Stimulated activated CD8-positive, alpha-beta memory T cell treated with anti-CD3 and anti-CD28 coated beads, Interleukin-4, amount 100 ng/mL, for 1 hour (primary cell): ENCODE measurements around the gene TUBA1C.
A peak's percentile ranks its signal among the peaks of the same experiment; 100 is the strongest.

ENCODE experiments used
- DNase-seq, 2 donors: peaks; one replicate each; pipeline ENCODE4 v3.0.0-alpha.2; 2020; ENCODE audit warnings: low read depth in 2 of 2, low spot score in 1 of 2

TUBA1C gene

GRCh38 chr12:49264873-49265792 lies at the start of gene TUBA1C:
Gene TUBA1C (plus strand): TSS chr12:49265082. CDS start chr12:49265182, 100 bp downstream.
- DNase-seq, result peak; percentile 67 to 77

- no peak for DNase-seq
Measured at GRCh38 chr12:49219417-49220026, 45.4 kb upstream of the TUBA1C start.

GRCh38 chr12:49220972-49221371 lies 43.9 kb upstream of the TUBA1C start:
- no peak for DNase-seq

- no peak for DNase-seq
Measured at GRCh38 chr12:49223122-49223521, 41.8 kb upstream of the TUBA1C start.

GRCh38 chr12:49223590-49224369 lies 41.1 kb upstream of the TUBA1C start:
- no peak for DNase-seq

GRCh38 chr12:49225576-49226166 lies 39.2 kb upstream of the TUBA1C start:
- DNase-seq, result no peak

GRCh38 chr12:49227713-49228112 lies 37.2 kb upstream of the TUBA1C start:
- no peak for DNase-seq

- DNase-seq, result no peak
Measured at GRCh38 chr12:49228653-49229052, 36.2 kb upstream of the TUBA1C start.

- no peak for DNase-seq
Measured at GRCh38 chr12:49230176-49230804, 34.6 kb upstream of the TUBA1C start.

GRCh38 chr12:49230805-49231194 lies 34.1 kb upstream of the TUBA1C start:
- DNase-seq, result no peak

- no peak for DNase-seq
Measured at GRCh38 chr12:49231878-49232655, 32.8 kb upstream of the TUBA1C start.

- no peak for DNase-seq
Measured at GRCh38 chr12:49232940-49233841, 31.7 kb upstream of the TUBA1C start.

- no peak for DNase-seq
Measured at GRCh38 chr12:49233842-49234526, 30.9 kb upstream of the TUBA1C start.

- DNase-seq, result no peak
Measured at GRCh38 chr12:49236423-49236822, 28.5 kb upstream of the TUBA1C start.

GRCh38 chr12:49243631-49244030 lies 21.3 kb upstream of the TUBA1C start:
- DNase-seq, result no peak

- DNase-seq, result no peak
Measured at GRCh38 chr12:49244176-49244575, 20.7 kb upstream of the TUBA1C start.

GRCh38 chr12:49251357-49251756 lies 13.5 kb upstream of the TUBA1C start:
- no peak for DNase-seq

- no peak for DNase-seq
Measured at GRCh38 chr12:49253033-49253623, 11.8 kb upstream of the TUBA1C start.
